DMS53 treated with DMSO at 0.1 percent for 48 hours (cell line): Measurements from ENCODE around the gene MCCC1.

Experiments used
- DNase-seq: peaks from one replicate; lab custom pipeline; 2025; ENCODE audit not compliant: unreplicated experiment; lab: John Stamatoyannopoulos, UW

Gene MCCC1

GRCh38 chr3:183058351-183058750 lies 40.9 kb downstream of the MCCC1 start:
- no peak for DNase-seq

GRCh38 chr3:183050706-183051105 lies 48.6 kb downstream of the MCCC1 start:
- no peak for DNase-seq

- DNase-seq = no peak
Observed at GRCh38 chr3:183046883-183047282, 52.4 kb downstream of the MCCC1 start.

- DNase-seq = no peak
Observed at GRCh38 chr3:183044547-183045229, 54.6 kb downstream of the MCCC1 start.

- DNase-seq = no peak
Observed at GRCh38 chr3:183038757-183039156, 60.5 kb downstream of the MCCC1 start.

GRCh38 chr3:183038221-183038620 lies 61.1 kb downstream of the MCCC1 start:
- no peak for DNase-seq

- DNase-seq = no peak
Observed at GRCh38 chr3:183033746-183034145, 65.5 kb downstream of the MCCC1 start.

- DNase-seq = no peak
Observed at GRCh38 chr3:183032880-183033555, 66.3 kb downstream of the MCCC1 start.

GRCh38 chr3:183031826-183032225 lies 67.5 kb downstream of the MCCC1 start:
- no peak for DNase-seq

- no peak for DNase-seq
Observed at GRCh38 chr3:183028416-183028815, 70.9 kb downstream of the MCCC1 start.

GRCh38 chr3:183027276-183027675 lies 72.0 kb downstream of the MCCC1 start:
- no peak for DNase-seq

GRCh38 chr3:183022936-183023516 lies 76.3 kb downstream of the MCCC1 start:
- DNase-seq = peak; percentile 5

- DNase-seq = no peak
Observed at GRCh38 chr3:183018421-183019192, 80.7 kb downstream of the MCCC1 start.

GRCh38 chr3:183015185-183015584 lies 84.1 kb downstream of the MCCC1 start:
- DNase-seq = no peak

GRCh38 chr3:183013856-183014255 lies 85.4 kb downstream of the MCCC1 start:
- DNase-seq = no peak

- DNase-seq = no peak
Observed at GRCh38 chr3:183013074-183013473, 86.2 kb downstream of the MCCC1 start.

GRCh38 chr3:183008800-183009199 lies 90.5 kb downstream of the MCCC1 start:
- no peak for DNase-seq

GRCh38 chr3:183008303-183008702 lies 91.0 kb downstream of the MCCC1 start:
- no peak for DNase-seq

- no peak for DNase-seq
Observed at GRCh38 chr3:183006396-183007002, 92.8 kb downstream of the MCCC1 start.

- DNase-seq = no peak
Observed at GRCh38 chr3:182999767-183000166, 99.5 kb downstream of the MCCC1 start.
